Skin epidermis (tissue), 12 donors: ENCODE results near the gene NKX6-2.
"Not testable (repeated sequence)": the region's sequence is repeated elsewhere in the genome, so short reads cannot be mapped to it uniquely, and the experiment has no call there.

ENCODE experiments used
- H3K27ac ChIP-seq, 21 experiments: fragments of 200-600 bp; sonication (generic) in 11 of 21; one replicate each; pipeline ENCODE4 v1.5.0; 2020; ENCODE audit warnings: mild to moderate bottlenecking in 3 of 21, inconsistent platforms in 2 of 21, moderate library complexity in 2 of 21
- H3K4me3 ChIP-seq, 7 experiments: fragments of 200-600 bp; sonication (generic) in 2 of 7; one replicate each; pipeline ENCODE4 v1.5.0; 2020; ENCODE audit warnings: inconsistent platforms in 2 of 7, mild to moderate bottlenecking in 2 of 7, moderate library complexity in 1 of 7

NKX6-2 gene

GRCh38 chr10:132785723-132786475, at the start of gene NKX6-2:
Gene NKX6-2, minus strand, starts transcription at chr10:132786147. Its CDS starts 199 bp downstream, at chr10:132785948.
- H3K4me3 ChIP-seq, result no peak within 1 kb of the TSS
- H3K27ac ChIP-seq, result no peak within 1 kb of the TSS

- Histone ChIP-seq H3K4me3 (no peak overlapping the region), H3K27ac (no peak overlapping the region)
Measured at GRCh38 chr10:132834891-132835847, 49.2 kb upstream of the NKX6-2 start.

- no peak overlapping the region for H3K27ac ChIP-seq
Measured at GRCh38 chr10:132834311-132834761, 48.4 kb upstream of the NKX6-2 start.

GRCh38 chr10:132833421-132834111, 47.6 kb upstream of the NKX6-2 start:
- no peak overlapping the region for H3K4me3 ChIP-seq
- no peak overlapping the region for H3K27ac ChIP-seq

More at GRCh38 chr10:132834311-132834761, 48.4 kb upstream of the NKX6-2 start:
- H3K4me3 ChIP-seq, result no peak overlapping the region

- H3K27ac ChIP-seq, result no peak overlapping the region
- no peak overlapping the region for H3K4me3 ChIP-seq
Measured at GRCh38 chr10:132832186-132832969, 46.4 kb upstream of the NKX6-2 start.

- no peak overlapping the region for H3K4me3 ChIP-seq
- H3K27ac ChIP-seq, result no peak overlapping the region
Measured at GRCh38 chr10:132829403-132829802, 43.5 kb upstream of the NKX6-2 start.

- Histone ChIP-seq H3K27ac (no peak overlapping the region), H3K4me3 (no peak overlapping the region)
Measured at GRCh38 chr10:132828681-132829080, 42.7 kb upstream of the NKX6-2 start.

GRCh38 chr10:132827861-132828539, 42.1 kb upstream of the NKX6-2 start:
- Histone ChIP-seq H3K27ac (no peak overlapping the region), H3K4me3 (no peak overlapping the region)

- H3K27ac ChIP-seq, result no peak overlapping the region
- no peak overlapping the region for H3K4me3 ChIP-seq
Measured at GRCh38 chr10:132827423-132827789, 41.5 kb upstream of the NKX6-2 start.

GRCh38 chr10:132826524-132827422, 40.8 kb upstream of the NKX6-2 start:
- H3K27ac ChIP-seq, result no peak overlapping the region
- H3K4me3 ChIP-seq, result no peak overlapping the region

- not testable (repeated sequence) for H3K4me3 ChIP-seq
Measured at GRCh38 chr10:132825783-132826523, 40.0 kb upstream of the NKX6-2 start.

GRCh38 chr10:132820056-132820455, 34.1 kb upstream of the NKX6-2 start:
- H3K4me3 ChIP-seq, result no peak overlapping the region
- H3K27ac ChIP-seq, result no peak overlapping the region

More at GRCh38 chr10:132825783-132826523, 40.0 kb upstream of the NKX6-2 start:
- not testable (repeated sequence) for H3K27ac ChIP-seq

- Histone ChIP-seq H3K27ac (no peak overlapping the region), H3K4me3 (no peak overlapping the region)
Measured at GRCh38 chr10:132817701-132818211, 31.8 kb upstream of the NKX6-2 start.

- H3K27ac ChIP-seq, result no peak overlapping the region
- no peak overlapping the region for H3K4me3 ChIP-seq
Measured at GRCh38 chr10:132816718-132817117, 30.8 kb upstream of the NKX6-2 start.

- H3K27ac ChIP-seq, result no peak overlapping the region
- H3K4me3 ChIP-seq, result no peak overlapping the region
Measured at GRCh38 chr10:132815168-132815857, 29.4 kb upstream of the NKX6-2 start.

- no peak overlapping the region for H3K27ac ChIP-seq
- no peak overlapping the region for H3K4me3 ChIP-seq
Measured at GRCh38 chr10:132814469-132814856, 28.5 kb upstream of the NKX6-2 start.
